Neuronal stem cell (in vitro differentiated cells): ENCODE results near the gene TNRC18.
"Not testable (repeated sequence)": the region's sequence is repeated elsewhere in the genome, so short reads cannot be mapped to it uniquely, and the experiment has no call there.

Experiments used
- DNase-seq: peaks from one replicate; pipeline ENCODE4 v3.0.0-alpha.2; 2013; ENCODE audit warnings: low spot score
- H2AFZ ChIP-seq: one replicate; pipeline ENCODE4 v1.6.1; 2013; ENCODE audit warnings: mild to moderate bottlenecking, low read length, inconsistent platforms
- H2AK5ac ChIP-seq: 2 replicates; pipeline ENCODE4 v1.6.1; 2013; ENCODE audit warnings: low read depth, mild to moderate bottlenecking, inconsistent platforms, low read length, moderate library complexity, mixed read lengths
- H2BK120ac ChIP-seq: 2 replicates; pipeline ENCODE4 v1.6.1; 2013; ENCODE audit warnings: low read depth, mild to moderate bottlenecking, inconsistent platforms, low read length, moderate library complexity, mixed read lengths
- H2BK12ac ChIP-seq: one replicate; pipeline ENCODE4 v1.6.1; 2013; ENCODE audit warnings: low read length, inconsistent platforms
- H2BK15ac ChIP-seq: 2 replicates; pipeline ENCODE4 v1.6.1; 2013; ENCODE audit warnings: mild to moderate bottlenecking, low read length, inconsistent platforms, mixed read lengths
- H2BK5ac ChIP-seq: one replicate; pipeline ENCODE4 v1.6.1; 2013; ENCODE audit warnings: inconsistent platforms, mild to moderate bottlenecking, low read length, moderate library complexity
- H3K14ac ChIP-seq: one replicate; pipeline ENCODE4 v1.6.1; 2013; ENCODE audit warnings: low read length, inconsistent platforms
- H3K18ac ChIP-seq: 2 replicates; pipeline ENCODE4 v1.6.1; 2013; ENCODE audit warnings: low read length, inconsistent platforms
- H3K23ac ChIP-seq: 2 replicates; pipeline ENCODE4 v1.6.1; 2013; ENCODE audit warnings: low read depth, mild to moderate bottlenecking, mixed read lengths, low read length, inconsistent platforms; ENCODE audit not compliant: poor library complexity
- H3K27ac ChIP-seq: replicated peaks from 3 replicates; pipeline ENCODE4 v1.5.1; 2013; ENCODE audit warnings: low read length, inconsistent platforms
- H3K27me3 ChIP-seq, 3 experiments: 2 replicates each; pipeline ENCODE4 v1.6.1; 2013; ENCODE audit warnings: low read length in 3 of 3, mild to moderate bottlenecking in 2 of 3, inconsistent platforms in 1 of 3, low read depth in 1 of 3, mixed read lengths in 1 of 3, moderate library complexity in 1 of 3; ENCODE audit not compliant: control insufficient read depth in 3 of 3, insufficient read depth in 3 of 3
- H3K36me3 ChIP-seq, 2 donors: replicated peaks in 1 of 2; 2 replicates each; pipeline ENCODE4 v1.6.1; 2013; ENCODE audit warnings: low read length in 2 of 2; ENCODE audit not compliant: control insufficient read depth in 2 of 2, insufficient read depth in 2 of 2
- H3K4ac ChIP-seq: 2 replicates; pipeline ENCODE4 v1.6.1; 2013; ENCODE audit warnings: inconsistent platforms, mild to moderate bottlenecking, low read length, moderate library complexity
- H3K4me1 ChIP-seq, 2 donors: 1 replicate in 1 of 2; 2 replicates in 1 of 2; pipeline ENCODE4 v1.6.1; 2013; ENCODE audit warnings: low read length in 2 of 2, low read depth in 1 of 2; ENCODE audit not compliant: control insufficient read depth in 2 of 2, insufficient read depth in 1 of 2
- H3K4me2 ChIP-seq: one replicate; pipeline ENCODE4 v1.6.1; 2013; ENCODE audit warnings: mild to moderate bottlenecking, low read length, inconsistent platforms; ENCODE audit not compliant: insufficient read depth, poor library complexity, severe bottlenecking
- H3K4me3 ChIP-seq, 2 donors: 2 replicates each; pipeline ENCODE4 v1.5.1; 2013; ENCODE audit warnings: low read length in 2 of 2, mild to moderate bottlenecking in 2 of 2, inconsistent platforms in 1 of 2, moderate library complexity in 1 of 2
- H3K79me1 ChIP-seq: one replicate; pipeline ENCODE4 v1.6.1; 2013; ENCODE audit warnings: low read depth, mild to moderate bottlenecking, inconsistent platforms, low read length, moderate library complexity
- H3K9ac ChIP-seq: one replicate; pipeline ENCODE4 v1.6.1; 2013; ENCODE audit warnings: mild to moderate bottlenecking, low read depth, low read length, inconsistent platforms; ENCODE audit not compliant: poor library complexity
- H3K9me3 ChIP-seq, 2 donors: replicated peaks in 1 of 2; 2 replicates each; pipeline versions ENCODE3 to v1.6.1; 2013; ENCODE audit warnings: low read length in 2 of 2, mild to moderate bottlenecking in 2 of 2, inconsistent platforms in 1 of 2, low read depth in 1 of 2, mixed read lengths in 1 of 2, moderate library complexity in 1 of 2; ENCODE audit not compliant: control insufficient read depth in 2 of 2, insufficient read depth in 1 of 2
- H4K8ac ChIP-seq: one replicate; pipeline ENCODE4 v1.6.1; 2013; ENCODE audit warnings: low read depth, mild to moderate bottlenecking, inconsistent platforms, low read length, moderate library complexity
- H4K91ac ChIP-seq: one replicate; pipeline ENCODE4 v1.6.1; 2013; ENCODE audit warnings: low read length, low read depth, mild to moderate bottlenecking, inconsistent platforms; ENCODE audit not compliant: poor library complexity
- WGBS, 2 donors: extraction: QIAGEN DNeasy Blood & Tissue Kit; methylation state at CpG; one replicate each; pipeline ENCODE4 v1.1.7; 2013; ENCODE audit warnings: missing lambda C conversion rate in 2 of 2, mixed read lengths in 1 of 2; ENCODE audit not compliant: insufficient read length in 2 of 2, insufficient replicate concordance in 1 of 2; ENCODE audit errors: extremely low coverage in 2 of 2; 5-methylcytosine and 5-hydroxymethylcytosine counted together

TNRC18 gene

DNA sequence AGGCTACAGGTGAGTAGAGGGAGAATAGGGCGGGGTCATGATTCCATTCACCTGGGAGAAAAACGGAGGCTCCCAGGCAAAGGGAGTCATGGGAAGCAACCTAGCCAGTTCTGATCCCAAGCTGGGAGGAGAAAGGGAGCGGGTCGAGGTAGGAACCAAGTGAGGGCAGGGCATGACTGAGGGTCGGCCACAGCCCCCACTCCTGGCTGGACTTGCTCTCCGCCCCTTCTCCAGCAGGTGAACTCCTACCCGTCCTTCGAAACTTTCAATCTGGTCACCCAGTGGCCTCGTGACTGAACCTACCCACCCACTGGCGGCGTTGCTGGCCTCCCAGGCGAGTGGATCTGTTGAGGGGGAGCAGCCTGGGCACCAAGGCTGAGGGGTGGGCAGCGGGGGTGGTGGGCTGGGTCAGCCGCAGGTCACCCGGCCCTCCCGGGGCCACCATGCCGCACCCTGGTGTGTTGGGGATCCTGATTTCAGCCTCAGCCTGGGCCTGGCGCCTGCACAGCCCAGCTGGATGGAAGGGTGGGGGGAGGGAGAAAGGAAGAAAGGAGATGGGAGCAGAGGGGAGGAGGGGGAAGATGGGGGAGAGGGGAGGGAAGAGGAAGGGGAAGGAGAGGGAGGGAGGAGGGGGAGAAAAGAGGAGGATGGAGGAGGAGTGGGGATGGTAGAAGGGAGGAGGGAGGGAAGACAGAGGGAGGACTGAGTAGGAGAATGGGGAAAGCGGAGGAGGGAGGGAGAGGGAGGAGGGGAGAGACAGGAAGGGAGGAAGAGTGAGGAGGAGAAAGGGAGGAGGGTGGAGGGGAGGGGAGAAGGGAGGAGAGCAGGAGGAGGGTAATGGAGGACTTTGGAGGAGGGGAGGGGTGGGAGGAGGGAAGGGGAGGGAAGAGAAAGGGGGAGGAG is 141.8 kb downstream of the TNRC18 start:
- peak overlapping the region; percentile 19 for H3K18ac ChIP-seq
- H3K27ac ChIP-seq, H2BK120ac ChIP-seq, H4K8ac ChIP-seq, H2AK5ac ChIP-seq, H3K36me3 ChIP-seq, H3K9ac ChIP-seq, H4K91ac ChIP-seq, DNase-seq, H3K4ac ChIP-seq, H3K79me1 ChIP-seq, H2BK5ac ChIP-seq, H3K14ac ChIP-seq, H3K4me3 ChIP-seq, H3K9me3 ChIP-seq, H3K27me3 ChIP-seq, H2BK15ac ChIP-seq, H3K4me1 ChIP-seq, H3K4me2 ChIP-seq, H2BK12ac ChIP-seq, H2AFZ ChIP-seq, H3K23ac ChIP-seq: not testable (repeated sequence)
- WGBS, 2 donors, result no CpG with 5 or more reads among the region's 19 CpGs

DNA sequence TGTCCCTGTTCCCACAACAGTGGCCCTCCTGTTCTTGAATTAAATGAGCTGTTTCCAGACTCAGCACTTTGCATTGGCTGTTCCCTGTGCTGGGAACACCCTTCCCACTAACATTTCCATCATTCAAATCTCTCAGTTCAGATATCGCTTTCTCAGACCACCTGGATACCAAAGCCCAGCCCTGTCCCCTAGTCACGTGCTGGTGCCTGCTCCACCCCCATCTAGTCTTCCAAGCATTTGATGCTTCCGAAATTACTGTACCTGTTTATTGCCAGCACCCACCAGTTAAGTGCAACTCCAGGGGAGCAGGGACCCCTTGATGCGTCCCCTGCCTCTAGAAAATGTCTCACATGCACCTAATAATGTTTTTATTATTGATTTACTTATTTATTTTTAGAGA is 143.9 kb downstream of the TNRC18 start:
- peaks cover 0 to 6% (median 2%) of the 10 kb centered on the region in 3 experiments for H3K27me3 ChIP-seq
- H2BK120ac ChIP-seq, result no peak overlapping the region
- H3K9ac ChIP-seq, result no peak overlapping the region
- H3K36me3 ChIP-seq, result no peaks in the 10 kb centered on the region
- WGBS, 2 donors, result no CpG with 5 or more reads among the region's 4 CpGs
- no peak overlapping the region for H3K4me2 ChIP-seq
- peaks cover 4% of the 10 kb centered on the region for H3K79me1 ChIP-seq
- H3K23ac ChIP-seq, result no peak overlapping the region
- H4K91ac ChIP-seq, result no peak overlapping the region
- no peaks in the 10 kb centered on the region for H3K9me3 ChIP-seq
- no peak for DNase-seq
- H3K18ac ChIP-seq, result no peak overlapping the region
- H3K4me3 ChIP-seq, result no peak overlapping the region
- H2AK5ac ChIP-seq, result no peak overlapping the region
- no peak overlapping the region for H4K8ac ChIP-seq
- H2BK12ac ChIP-seq, result no peak overlapping the region
- no peak overlapping the region for H3K4ac ChIP-seq
- no peak overlapping the region for H3K27ac ChIP-seq
- H3K4me1 ChIP-seq, result peaks cover 2 to 5% of the 10 kb centered on the region in 2 donors
- no peak overlapping the region for H3K14ac ChIP-seq
- no peak overlapping the region for H2BK5ac ChIP-seq
- H2AFZ ChIP-seq, result no peak overlapping the region
- no peak overlapping the region for H2BK15ac ChIP-seq

- Histone ChIP-seq H3K4me1 (no peaks in the 10 kb centered on the region), H2BK5ac (no peak overlapping the region), H2AFZ (no peak overlapping the region), H3K79me1 (no peaks in the 10 kb centered on the region), H3K9me3 (no peaks in the 10 kb centered on the region), H3K14ac (no peak overlapping the region), H3K4me3 (no peak overlapping the region), H3K4me2 (no peak overlapping the region), H2BK120ac (no peak overlapping the region), H2BK12ac (no peak overlapping the region), H2BK15ac (no peak overlapping the region), H3K27ac (no peak overlapping the region), H4K8ac (no peak overlapping the region), H3K4ac (no peak overlapping the region), H3K9ac (no peak overlapping the region), H3K36me3 (no peaks in the 10 kb centered on the region), H3K27me3 (peaks cover 0 to 6% (median 0%) of the 10 kb centered on the region in 3 experiments), H3K18ac (no peak overlapping the region), H2AK5ac (no peak overlapping the region), H4K91ac (no peak overlapping the region), H3K23ac (no peak overlapping the region)
- no CpG with 5 or more reads among the region's 7 CpGs for WGBS, 2 donors
- DNase-seq, result no peak
Measured at GRCh38 chr7:5278766-5279165, 144.9 kb downstream of the TNRC18 start.

DNA sequence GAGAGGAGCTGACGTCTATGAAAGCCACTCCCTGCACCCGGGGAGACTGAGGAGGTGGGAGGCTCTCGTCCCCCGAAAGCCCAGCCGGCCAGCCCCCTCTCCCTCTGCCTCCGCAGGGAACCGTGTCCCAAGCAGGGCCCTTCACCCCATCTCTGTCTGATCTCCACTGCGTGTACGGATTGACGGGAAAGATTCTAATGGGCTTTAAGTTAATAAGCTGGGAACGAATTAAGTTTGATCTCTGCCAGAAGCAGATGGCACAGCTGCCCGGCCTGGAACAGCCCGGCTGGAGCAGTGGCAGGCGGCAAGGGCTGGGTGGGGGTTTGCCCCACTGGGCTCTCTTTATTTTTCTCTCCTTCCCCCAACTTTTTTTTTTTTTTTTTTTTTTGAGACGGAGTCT is 147.0 kb downstream of the TNRC18 start:
- H3K23ac ChIP-seq, result no peak overlapping the region
- H3K4ac ChIP-seq, result no peak overlapping the region
- H3K4me1 ChIP-seq, result no peaks in the 10 kb centered on the region
- no peak overlapping the region for H3K4me2 ChIP-seq
- H3K9me3 ChIP-seq, result no peaks in the 10 kb centered on the region
- H3K9ac ChIP-seq, result no peak overlapping the region
- no peak overlapping the region for H2BK5ac ChIP-seq
- no peaks in the 10 kb centered on the region for H3K79me1 ChIP-seq
- WGBS, 2 donors, result no CpG with 5 or more reads among the region's 15 CpGs
- no peaks in the 10 kb centered on the region for H3K36me3 ChIP-seq
- H4K91ac ChIP-seq, result no peak overlapping the region
- H2BK12ac ChIP-seq, result no peak overlapping the region
- H2AK5ac ChIP-seq, result no peak overlapping the region
- no peak overlapping the region for H3K14ac ChIP-seq
- H2BK15ac ChIP-seq, result peak overlapping the region; percentile 37
- H3K27me3 ChIP-seq, result peaks cover 0 to 6% (median 0%) of the 10 kb centered on the region in 3 experiments
- no peak overlapping the region for H3K27ac ChIP-seq
- H2AFZ ChIP-seq, result no peak overlapping the region
- no peak overlapping the region for H4K8ac ChIP-seq
- H3K18ac ChIP-seq, result no peak overlapping the region
- DNase-seq, result no peak
- H3K4me3 ChIP-seq, result no peak overlapping the region
- no peak overlapping the region for H2BK120ac ChIP-seq
